Renal cortical epithelial cell (primary cell): ENCODE measurements around the gene UBALD1. TPM values are rescaled to one million over a fixed set of nuclear protein-coding genes. Genes with fewer than 3 reads are reported as not detected.
"Not testable (repeated sequence)": the region's sequence is repeated elsewhere in the genome, so short reads cannot be mapped to it uniquely, and the experiment has no call there.

Experiments used
- DNase-seq: peaks from one replicate; pipeline ENCODE4 v3.0.0-alpha.2; 2011; ENCODE audit warnings: low read depth
- total RNA-seq: library from RNA; depleted of rRNA; stranded (reverse); fragments of >200 nt; gene quantifications from 2 replicates; pipeline ENCODE4 v1.2.3, GENCODE V29; 2014

The UBALD1 gene
- total RNA-seq, 1 donor from 2014 or later = 7.4 TPM

DNA sequence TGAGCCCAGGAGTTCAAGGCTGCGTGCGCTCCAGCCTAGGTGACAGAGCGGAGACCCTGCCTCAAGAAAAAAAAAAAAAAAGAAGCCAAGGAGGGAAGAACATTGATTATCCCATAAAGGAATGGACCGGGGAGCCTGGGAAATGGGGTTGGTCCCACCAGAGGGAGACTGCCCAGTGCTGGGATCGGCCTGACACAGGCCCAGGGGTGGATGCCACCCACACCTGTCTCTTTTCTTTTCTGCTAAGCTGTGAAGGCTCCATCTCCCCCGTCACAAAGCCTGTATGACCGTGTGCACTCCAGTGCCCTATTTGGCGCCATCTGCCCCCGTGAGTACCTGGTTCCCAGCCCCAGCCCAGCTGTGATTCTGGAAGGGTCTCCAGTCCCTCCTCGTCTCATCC lies 15.7 kb downstream of the UBALD1 start:
- no peak for DNase-seq

- peak; percentile 91 for DNase-seq
These were observed 17.5 kb downstream of the UBALD1 start for GRCh38 chr16:4597174-4597573.

GRCh38 chr16:4594433-4595410 lies 20.0 kb downstream of the UBALD1 start:
- no peak for DNase-seq

DNA sequence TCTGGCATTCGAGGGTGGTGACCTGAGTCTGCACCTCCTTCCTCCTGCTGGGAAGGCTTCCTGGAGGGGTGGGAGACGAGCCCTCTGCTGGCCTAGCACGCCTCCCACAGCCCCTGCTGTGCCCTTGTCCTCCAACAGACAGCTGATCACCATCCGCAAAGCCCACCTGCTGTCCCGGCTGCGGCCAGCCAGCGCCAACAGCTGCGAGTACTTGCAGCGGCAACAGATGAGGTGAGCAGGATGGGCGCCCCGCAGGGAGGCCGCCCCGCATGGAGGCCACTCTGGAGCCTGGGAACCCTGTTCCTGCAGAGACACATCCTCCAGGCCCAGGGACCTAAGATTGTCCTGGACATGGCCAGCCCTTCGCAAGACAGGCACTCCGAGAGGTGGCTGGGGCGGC lies 21.6 kb downstream of the UBALD1 start:
- DNase-seq = no peak

- DNase-seq = peak; percentile 27
These were observed 22.8 kb downstream of the UBALD1 start for GRCh38 chr16:4591706-4592470.

GRCh38 chr16:4591191-4591590 lies 23.5 kb downstream of the UBALD1 start:
- no peak for DNase-seq

DNA sequence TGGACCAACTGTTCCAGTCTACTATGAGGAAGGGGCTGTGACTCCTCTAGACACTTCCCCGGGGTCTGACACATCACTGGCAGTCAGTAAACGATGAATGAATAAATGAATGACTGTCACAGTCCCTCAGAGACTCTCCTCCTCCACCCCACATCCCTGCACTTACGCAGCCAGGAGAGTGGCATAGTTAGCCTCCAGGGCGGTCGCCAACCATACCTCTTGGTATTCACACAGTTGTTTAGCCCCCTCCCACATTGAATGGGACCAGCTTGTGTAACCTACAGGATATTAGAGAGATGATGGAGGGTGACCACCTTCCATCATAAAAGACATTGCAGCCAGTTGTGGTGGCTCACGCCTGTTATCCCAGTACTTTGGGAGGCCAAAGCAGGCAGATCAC lies 25.7 kb downstream of the UBALD1 start:
- DNase-seq = no peak

GRCh38 chr16:4588386-4588785 lies 26.3 kb downstream of the UBALD1 start:
- no peak for DNase-seq

GRCh38 chr16:4586291-4586690 lies 28.4 kb downstream of the UBALD1 start:
- no peak for DNase-seq

DNA sequence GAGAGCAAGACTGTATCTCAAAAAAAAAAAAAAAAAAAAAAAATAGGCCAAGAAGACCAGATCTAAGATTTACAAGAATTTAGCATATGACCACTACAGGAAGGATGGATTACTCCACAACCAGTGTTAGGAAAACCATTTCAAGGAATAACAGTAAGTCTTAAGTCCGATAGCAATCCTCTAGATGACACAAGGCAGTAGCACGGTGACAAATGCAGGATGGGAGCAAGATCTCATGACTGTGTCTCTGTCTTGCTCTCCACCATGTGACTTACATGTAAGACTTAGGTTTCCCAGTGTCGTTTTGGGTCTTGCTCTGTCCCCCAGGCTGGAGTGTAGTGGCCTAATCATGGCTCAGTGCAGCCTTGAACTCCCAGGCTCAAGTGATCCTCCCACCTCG lies 30.8 kb downstream of the UBALD1 start:
- no peak for DNase-seq

GRCh38 chr16:4580250-4580649 lies 34.4 kb downstream of the UBALD1 start:
- peak; percentile 85 for DNase-seq

DNA sequence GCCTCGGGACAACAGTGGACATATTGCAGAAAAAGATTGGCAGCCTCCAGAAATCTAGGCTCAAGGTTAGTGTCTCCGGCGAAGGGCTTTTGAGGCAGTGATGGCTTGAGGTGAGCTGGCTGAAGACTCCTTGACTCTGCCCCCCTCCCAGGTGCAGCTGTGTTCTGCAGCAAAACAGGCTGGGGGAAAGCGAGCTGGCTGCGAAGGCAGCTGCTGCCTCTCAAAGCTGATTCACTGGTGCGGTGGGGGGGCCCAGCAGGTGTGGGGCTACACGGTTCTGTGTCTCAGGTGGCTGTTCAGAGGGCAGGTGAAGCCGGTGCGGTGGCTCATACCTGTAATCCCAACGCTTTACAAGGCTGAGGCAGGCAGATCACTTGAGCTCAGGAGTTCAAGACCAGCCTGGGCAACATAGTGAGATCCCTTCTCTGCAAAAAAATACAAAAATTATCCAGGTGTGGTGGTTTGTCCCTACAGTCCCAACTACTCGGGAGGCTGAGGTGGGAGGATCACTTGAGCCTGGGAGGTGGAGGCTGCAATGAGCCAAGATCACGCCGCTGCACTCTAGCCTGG lies 35.6 kb downstream of the UBALD1 start:
- no peak for DNase-seq

- DNase-seq = no peak
These were observed 38.7 kb downstream of the UBALD1 start for GRCh38 chr16:4576008-4576407.

DNA sequence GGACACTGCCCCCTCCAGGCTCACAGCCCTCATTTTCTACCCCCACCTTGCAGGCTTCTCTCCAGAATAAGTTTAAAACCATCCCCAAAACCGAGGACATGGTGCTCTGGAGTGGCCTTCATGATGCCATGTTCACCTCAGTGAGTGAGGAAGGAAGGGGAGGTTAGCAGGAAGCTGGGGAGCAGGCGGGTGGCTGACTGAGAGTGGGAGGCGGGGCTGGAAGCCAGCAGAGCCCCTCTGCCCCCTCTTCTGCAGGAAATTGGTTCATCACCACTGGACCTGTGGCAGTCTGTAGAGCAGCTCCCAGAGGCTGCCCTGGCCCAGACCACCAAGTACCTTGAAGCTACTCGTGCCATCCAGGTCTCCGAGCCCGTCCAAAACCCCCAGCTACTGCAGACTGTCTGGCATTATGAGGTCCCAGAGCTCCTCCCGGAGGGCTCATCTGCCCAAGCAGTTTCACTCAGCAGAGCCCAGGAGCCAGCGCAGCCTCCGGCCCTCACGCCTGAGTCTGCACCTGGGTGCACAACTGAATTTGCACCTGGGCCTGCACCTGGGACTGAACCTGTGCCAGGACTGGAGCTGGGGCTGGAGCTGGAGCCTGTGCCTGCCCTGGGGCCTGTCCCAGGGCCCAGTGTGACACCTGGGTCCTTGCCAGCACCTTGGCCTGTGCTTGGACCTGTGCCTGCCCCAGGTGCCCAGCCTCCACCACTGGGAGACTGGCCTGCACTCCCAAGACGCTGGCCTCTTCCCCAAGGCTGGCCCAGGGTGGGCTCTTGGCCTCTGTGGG lies 39.6 kb downstream of the UBALD1 start:
- no peak for DNase-seq

DNA sequence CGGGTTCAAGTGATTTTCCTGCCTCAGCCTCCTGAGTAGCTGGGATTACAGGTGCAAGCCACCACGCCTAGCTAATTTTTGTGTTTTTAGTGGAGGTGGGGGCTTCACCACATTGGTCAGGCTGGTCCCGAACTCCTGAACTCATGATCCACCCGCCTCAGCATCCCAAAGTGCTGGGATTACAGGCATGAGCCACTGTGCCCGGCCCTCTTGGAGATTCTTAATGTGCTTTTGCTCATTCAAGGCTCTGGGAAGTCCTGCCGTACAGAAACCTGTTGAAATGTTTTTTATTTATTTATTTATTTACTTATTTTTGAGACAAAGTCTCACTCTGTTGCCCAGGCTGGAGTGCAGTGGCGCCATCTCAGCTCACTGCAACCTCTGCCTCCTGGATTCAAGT lies 40.8 kb downstream of the UBALD1 start:
- DNase-seq = not testable (repeated sequence)

- no peak for DNase-seq
These were observed 42.0 kb downstream of the UBALD1 start for GRCh38 chr16:4572715-4573114.

- DNase-seq = no peak
These were observed 43.9 kb downstream of the UBALD1 start for GRCh38 chr16:4570688-4571321.

GRCh38 chr16:4570086-4570485 lies 44.6 kb downstream of the UBALD1 start:
- no peak for DNase-seq

GRCh38 chr16:4566144-4566543 lies 48.5 kb downstream of the UBALD1 start:
- DNase-seq = no peak

GRCh38 chr16:4564661-4565267 lies 49.9 kb downstream of the UBALD1 start:
- DNase-seq = no peak

DNA sequence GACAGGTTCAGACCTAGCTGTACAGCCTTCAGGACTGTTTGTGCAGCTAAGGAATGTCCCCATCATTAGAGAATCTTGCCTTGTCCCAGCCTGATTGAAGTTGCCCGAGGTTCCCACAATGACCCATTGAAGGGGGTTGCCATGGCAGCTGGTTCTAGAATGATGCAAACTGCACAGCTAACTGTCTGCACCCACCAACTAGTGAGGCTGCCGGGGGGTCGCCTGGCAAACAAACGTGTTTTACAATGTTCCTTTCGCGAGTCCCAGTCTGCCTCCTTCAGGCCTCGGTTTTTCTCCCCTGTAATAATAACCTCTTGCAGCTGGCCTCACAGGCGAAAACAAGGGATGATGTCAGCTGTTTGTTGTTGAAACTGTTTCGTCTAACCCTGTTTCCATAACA lies 53.1 kb downstream of the UBALD1 start:
- no peak for DNase-seq
